GM19043 (cell line): ENCODE data around the gene ANKRD34A.

Experiments
- ATAC-seq: cut with Tn5 transposase; IDR thresholded peaks from one replicate; pipeline ENCODE4 v1.9.1; 2021; ENCODE audit warnings: low read depth; ENCODE audit not compliant: unreplicated experiment

The ANKRD34A gene

GRCh38 chr1:145916745-145917144, 47.6 kb downstream of the ANKRD34A start:
- no peak for ATAC-seq

- ATAC-seq = no peak
Observed at GRCh38 chr1:145912128-145912641, 52.2 kb downstream of the ANKRD34A start.
